ENCODE measurements around the gene RNF212. TPM values are rescaled to one million over a fixed set of nuclear protein-coding genes. Genes with fewer than 3 reads are reported as not detected.

RNF212 gene
- total and polyA plus RNA-seq, 2 donors (not counting 3 experiments of a cell fraction or from before 2014, with no cell fraction given): 2.3 to 2.8 TPM

GRCh38 chr4:1058997-1059665, 54.2 kb downstream of the RNF212 start:
- DNase-seq (ENCODE audit: low read depth, low spot score): no peak
- no TSS peak for BruUV-seq (replicated peaks)
- H3K4me3 ChIP-seq (replicated peaks in 1 of 3; ENCODE audit: insufficient read depth in 1 of 3, low read depth in 1 of 3, low read length in 3 of 3): no peak overlapping the region
- no peaks in the 10 kb centered on the region for H3K79me2 ChIP-seq (ENCODE audit: control insufficient read depth, insufficient read depth, low read length)
- H3K36me3 ChIP-seq (ENCODE audit: control insufficient read depth in 2 of 2, extremely low read depth in 1 of 2, insufficient read depth in 2 of 2, low read length in 2 of 2): no peaks in the 10 kb centered on the region
- intact Hi-C loops (cut with micrococcal nuclease) (no loop called here), dilution Hi-C loops (cut with MboI; ENCODE audit: extremely low pct_ligation_motif_present, low sequenced_read_pairs) (no loop called here)
- no peak overlapping the region for H3K4me2 ChIP-seq (ENCODE audit: insufficient read depth, low read length)
- no peak for FAIRE-seq
- H4K20me1 ChIP-seq (replicated peaks; ENCODE audit: control insufficient read depth, extremely low read depth, insufficient read depth, low read length): no peaks in the 10 kb centered on the region
- H3K9ac ChIP-seq (replicated peaks; ENCODE audit: extremely low read depth, insufficient read depth, low read length): no peak overlapping the region
- H3K9me1 ChIP-seq (replicated peaks; ENCODE audit: control insufficient read depth, extremely low read depth, insufficient read depth, low read length): no peaks in the 10 kb centered on the region
- CTCF ChIA-PET: interaction anchor here (1.8 kb wide), 1 partner anchor 11 kb away, joined by 4 read pairs; no protein-coding TSS in a partner anchor
- no peaks in the 10 kb centered on the region for H3K9me3 ChIP-seq (replicated peaks; ENCODE audit: control insufficient read depth, insufficient read depth, low read length)
- no peak for TF ChIP-seq POLR2AphosphoS5 (IDR thresholded peaks at IDR 0.05; ENCODE audit: insufficient read depth, low read depth, low read length)
- TF ChIP-seq GATA2 (IDR thresholded peaks at IDR 0.05; ENCODE audit: insufficient read depth, insufficient read length, low read depth, low read length): no peak
- TF ChIP-seq, protein P1, sequence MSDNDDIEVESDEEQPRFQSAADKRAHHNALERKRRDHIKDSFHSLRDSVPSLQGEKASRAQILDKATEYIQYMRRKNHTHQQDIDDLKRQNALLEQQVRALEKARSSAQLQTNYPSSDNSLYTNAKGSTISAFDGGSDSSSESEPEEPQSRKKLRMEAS (IDR thresholded peaks at IDR 0.05; ENCODE audit: insufficient read depth, insufficient read length): no peak
- no peak for TF ChIP-seq MYC (IDR thresholded peaks at IDR 0.05; ENCODE audit: low read depth, low read length)
- TF ChIP-seq POLR2A (IDR thresholded peaks at IDR 0.05; ENCODE audit: low read depth, low read length): no peak
- no peak for TF ChIP-seq JUN (IDR thresholded peaks at IDR 0.05; ENCODE audit: borderline replicate concordance, insufficient read depth, insufficient read length, low read depth)
- no peak for TF ChIP-seq FOS (IDR thresholded peaks at IDR 0.05; ENCODE audit: borderline replicate concordance, insufficient read depth, low read length)
- POLR2A ChIA-PET: no interaction called here
- peaks cover 16 to 36% of the 10 kb centered on the region in 2 experiments for H3K27me3 ChIP-seq (ENCODE audit: control insufficient read depth in 2 of 2, insufficient read depth in 2 of 2, low read length in 2 of 2)
- H3K27ac ChIP-seq (ENCODE audit: insufficient read depth, low read depth, low read length): no peak overlapping the region
- no peaks in the 10 kb centered on the region for H3K4me1 ChIP-seq (ENCODE audit: control insufficient read depth, extremely low read depth, insufficient read depth, low read length)
- H2AFZ ChIP-seq (ENCODE audit: low read depth, low read length): no peak overlapping the region
